Measurements from ENCODE around the gene NOP14.

GRCh38 chr4:2888886-2889285 is 74.3 kb downstream of the NOP14 start:
- TF ChIP-seq POLR2A (IDR thresholded peaks at IDR 0.05; ENCODE audit: low read length) (no peak), GATA1 (IDR thresholded peaks at IDR 0.05; ENCODE audit: low read depth, low read length) (no peak)

Data from erythroblast (primary cell).